ENCODE results near the gene GLB1L2. TPM values are rescaled to one million over a fixed set of nuclear protein-coding genes. Genes with fewer than 3 reads are reported as not detected.

Gene GLB1L2
- total RNA-seq, 1 experiment from 2014 or later: 27.1 TPM

DNA sequence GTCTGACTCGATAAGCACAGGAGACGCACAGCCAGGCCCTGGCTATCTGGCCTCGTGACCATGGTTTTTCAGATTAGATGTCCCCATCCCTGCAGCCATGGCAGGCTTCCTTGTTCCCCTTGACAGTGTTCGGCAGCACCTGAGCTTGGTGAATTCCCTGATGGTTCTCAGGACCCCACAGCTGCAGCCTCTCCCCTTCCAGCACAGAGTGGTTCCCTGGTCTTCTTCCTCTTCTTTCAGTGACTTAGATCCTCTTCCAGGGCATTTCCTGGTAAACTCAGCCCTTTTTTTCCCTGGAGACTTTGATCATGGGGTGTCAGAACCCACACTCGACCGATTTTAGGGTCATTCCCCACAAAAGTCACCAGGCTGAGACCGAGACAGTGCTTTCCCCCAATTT, 41.1 kb upstream of the GLB1L2 start:
- Histone ChIP-seq H3K4me3 (replicated peaks in 1 of 2; ENCODE audit: low read depth in 1 of 2, low read length in 2 of 2) (no peak overlapping the region), H2AFZ (ENCODE audit: low read depth, low read length, poor library complexity, severe bottlenecking) (no peak overlapping the region), H3K36me3 (ENCODE audit: control insufficient read depth in 1 of 2, insufficient read depth in 2 of 2, low read length in 2 of 2) (no peaks in the 10 kb centered on the region), H3K4me2 (ENCODE audit: low read length) (no peak overlapping the region), H3K9me2 (ENCODE audit: insufficient read depth) (no peaks in the 10 kb centered on the region), H3K4me1 (ENCODE audit: control insufficient read depth in 1 of 2, insufficient read depth in 2 of 2, low read length in 2 of 2) (no peaks in the 10 kb centered on the region), H3K9ac (ENCODE audit: low read length) (no peak overlapping the region), H4K20me1 (ENCODE audit: insufficient read depth) (no peaks in the 10 kb centered on the region), H3K27ac (ENCODE audit: low read depth, low read length) (no peak overlapping the region), H3K79me2 (ENCODE audit: insufficient read depth, low read length) (no peaks in the 10 kb centered on the region), H3K27me3 (ENCODE audit: insufficient read depth, low read length) (no peaks in the 10 kb centered on the region), H3K9me3 (ENCODE audit: control insufficient read depth in 1 of 2, insufficient read depth in 1 of 2, low read depth in 1 of 2, low read length in 2 of 2) (no peaks in the 10 kb centered on the region)
- TF ChIP-seq ELF1 (IDR thresholded peaks at IDR 0.05; ENCODE audit: borderline replicate concordance, low read depth): no peak
- TF ChIP-seq POLR2AphosphoS5 (IDR thresholded peaks at IDR 0.05; ENCODE audit: low read depth, low read length): no peak
- TF ChIP-seq EZH2 (IDR thresholded peaks at IDR 0.05): no peak
- no peak for TF ChIP-seq RAD21 (IDR thresholded peaks at IDR 0.05; ENCODE audit: low read depth)
- no peak for TF ChIP-seq FOSL1 (IDR thresholded peaks at IDR 0.05; ENCODE audit: low read depth)
- no peak for TF ChIP-seq EZH2phosphoT487 (IDR thresholded peaks at IDR 0.05; ENCODE audit: borderline replicate concordance)
- TF ChIP-seq JUND (IDR thresholded peaks at IDR 0.05): no peak
- TF ChIP-seq SRF (IDR thresholded peaks at IDR 0.05; ENCODE audit: low read depth): no peak
- TF ChIP-seq CEBPB (IDR thresholded peaks at IDR 0.05; ENCODE audit: low read depth): no peak
- TF ChIP-seq, protein P1, sequence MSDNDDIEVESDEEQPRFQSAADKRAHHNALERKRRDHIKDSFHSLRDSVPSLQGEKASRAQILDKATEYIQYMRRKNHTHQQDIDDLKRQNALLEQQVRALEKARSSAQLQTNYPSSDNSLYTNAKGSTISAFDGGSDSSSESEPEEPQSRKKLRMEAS (IDR thresholded peaks at IDR 0.05): no peak
- TF ChIP-seq, protein P2, sequence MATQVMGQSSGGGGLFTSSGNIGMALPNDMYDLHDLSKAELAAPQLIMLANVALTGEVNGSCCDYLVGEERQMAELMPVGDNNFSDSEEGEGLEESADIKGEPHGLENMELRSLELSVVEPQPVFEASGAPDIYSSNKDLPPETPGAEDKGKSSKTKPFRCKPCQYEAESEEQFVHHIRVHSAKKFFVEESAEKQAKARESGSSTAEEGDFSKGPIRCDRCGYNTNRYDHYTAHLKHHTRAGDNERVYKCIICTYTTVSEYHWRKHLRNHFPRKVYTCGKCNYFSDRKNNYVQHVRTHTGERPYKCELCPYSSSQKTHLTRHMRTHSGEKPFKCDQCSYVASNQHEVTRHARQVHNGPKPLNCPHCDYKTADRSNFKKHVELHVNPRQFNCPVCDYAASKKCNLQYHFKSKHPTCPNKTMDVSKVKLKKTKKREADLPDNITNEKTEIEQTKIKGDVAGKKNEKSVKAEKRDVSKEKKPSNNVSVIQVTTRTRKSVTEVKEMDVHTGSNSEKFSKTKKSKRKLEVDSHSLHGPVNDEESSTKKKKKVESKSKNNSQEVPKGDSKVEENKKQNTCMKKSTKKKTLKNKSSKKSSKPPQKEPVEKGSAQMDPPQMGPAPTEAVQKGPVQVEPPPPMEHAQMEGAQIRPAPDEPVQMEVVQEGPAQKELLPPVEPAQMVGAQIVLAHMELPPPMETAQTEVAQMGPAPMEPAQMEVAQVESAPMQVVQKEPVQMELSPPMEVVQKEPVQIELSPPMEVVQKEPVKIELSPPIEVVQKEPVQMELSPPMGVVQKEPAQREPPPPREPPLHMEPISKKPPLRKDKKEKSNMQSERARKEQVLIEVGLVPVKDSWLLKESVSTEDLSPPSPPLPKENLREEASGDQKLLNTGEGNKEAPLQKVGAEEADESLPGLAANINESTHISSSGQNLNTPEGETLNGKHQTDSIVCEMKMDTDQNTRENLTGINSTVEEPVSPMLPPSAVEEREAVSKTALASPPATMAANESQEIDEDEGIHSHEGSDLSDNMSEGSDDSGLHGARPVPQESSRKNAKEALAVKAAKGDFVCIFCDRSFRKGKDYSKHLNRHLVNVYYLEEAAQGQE (IDR thresholded peaks at IDR 0.05; ENCODE audit: low read depth): no peak
- TF ChIP-seq YY1 (IDR thresholded peaks at IDR 0.05; ENCODE audit: extremely low read depth, insufficient replicate concordance, low read depth, low read length): no peak
- TF ChIP-seq, protein P3, sequence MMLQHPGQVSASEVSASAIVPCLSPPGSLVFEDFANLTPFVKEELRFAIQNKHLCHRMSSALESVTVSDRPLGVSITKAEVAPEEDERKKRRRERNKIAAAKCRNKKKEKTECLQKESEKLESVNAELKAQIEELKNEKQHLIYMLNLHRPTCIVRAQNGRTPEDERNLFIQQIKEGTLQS (IDR thresholded peaks at IDR 0.05): no peak
- DNase-seq (ENCODE audit: low read depth, low spot score): no peak
- no peak for ATAC-seq
- BruUV-seq (replicated peaks): no TSS peak
- ChIA-PET CTCF (no interaction called here), RAD21 (ENCODE audit: low non-redundant PET in 1 of 2, low total read pairs in 2 of 2, uncharacterized antibody in 2 of 2, unreplicated experiment in 2 of 2) (no interaction called here), POLR2A (no interaction called here)
- intact Hi-C loops (cut with micrococcal nuclease): no loop called here

Measured in HCT116 (cell line).